Measurements from ENCODE around the gene PTMA. TPM values are rescaled to one million over a fixed set of nuclear protein-coding genes. Genes with fewer than 3 reads are reported as not detected.

Gene PTMA
- total and polyA plus RNA-seq, 9 of the 15 experiments (the other 6 are each of a cell fraction or from before 2014, with no cell fraction given), result 429 to 2,322 (median 1,578) TPM

- H3K9ac ChIP-seq (ENCODE audit: insufficient read depth in 1 of 2, low read depth in 2 of 2, low read length in 2 of 2), result no peak overlapping the region
- FAIRE-seq, result no peak
- TF ChIP-seq POLR3A (IDR thresholded peaks at IDR 0.05; ENCODE audit: borderline replicate concordance, extremely low read depth, insufficient read depth, insufficient read length) (no peak), KLF6 (CRISPR knock-in tag; IDR thresholded peaks at IDR 0.05; ENCODE audit: borderline replicate concordance) (no peak), MEIS2 (IDR thresholded peaks at IDR 0.05; ENCODE audit: partially characterized antibody) (no peak)
- DNase-seq (ENCODE audit: extremely low read depth in 1 of 4, low spot score in 3 of 4), result no peak
- H3K4me1 ChIP-seq (replicated peaks in 1 of 2; ENCODE audit: control insufficient read depth in 2 of 2, insufficient read depth in 2 of 2, low read length in 2 of 2), result no peaks in the 10 kb centered on the region; a peak in 1 of 5 replicates
- POLR2A ChIA-PET, result no interaction called here
- H3K9me3 ChIP-seq (replicated peaks; ENCODE audit: control insufficient read depth, insufficient read depth, low read depth, low read length), result no peaks in the 10 kb centered on the region
- H3K27ac ChIP-seq (ENCODE audit: extremely low read depth, low read depth, low read length), result no peak overlapping the region
- H3K4me2 ChIP-seq (ENCODE audit: insufficient read depth, low read length), result no peak overlapping the region
- H3K4me3 ChIP-seq, result no peak overlapping the region
- no peak for ATAC-seq
- no peaks in the 10 kb centered on the region for H3K79me2 ChIP-seq (ENCODE audit: control insufficient read depth, insufficient read depth, low read length)
- no peaks in the 10 kb centered on the region for H3K9me1 ChIP-seq (ENCODE audit: control insufficient read depth, insufficient read depth, low read length)
- BruUV-seq (replicated peaks), result no TSS peak
- in situ Hi-C loops (cut with MboI) (no loop called here), intact Hi-C loops (cut with micrococcal nuclease) (no loop called here)
- H3K27me3 ChIP-seq (ENCODE audit: control insufficient read depth in 2 of 2, insufficient read depth in 2 of 2, low read length in 2 of 2), result peaks cover 0 to 2% of the 10 kb centered on the region in 2 experiments; a peak in 3 of 5 replicates
- no peaks in the 10 kb centered on the region for H3K36me3 ChIP-seq (ENCODE audit: control insufficient read depth, insufficient read depth, low read length)
- CTCF ChIA-PET (ENCODE audit: low intra/inter-chr PET ratio), result no interaction called here
- H2AFZ ChIP-seq (ENCODE audit: low read depth, low read length), result no peak overlapping the region
- 7% methylated on average over 6 of the region's 7 CpGs for WGBS (ENCODE audit: insufficient coverage, low coverage, missing lambda C conversion rate)
- no peaks in the 10 kb centered on the region for H4K20me1 ChIP-seq (replicated peaks; ENCODE audit: control insufficient read depth, insufficient read depth, low read length)
These were observed 29.4 kb downstream of the PTMA start for GRCh38 chr2:231737761-231738160.

GRCh38 chr2:231743376-231744116, 35.2 kb downstream of the PTMA start:
- no peaks in the 10 kb centered on the region for H3K79me2 ChIP-seq (ENCODE audit: control insufficient read depth, insufficient read depth, low read length)
- H3K9ac ChIP-seq (ENCODE audit: insufficient read depth in 1 of 2, low read depth in 2 of 2, low read length in 2 of 2), result no peak overlapping the region
- H3K4me1 ChIP-seq (replicated peaks in 1 of 2; ENCODE audit: control insufficient read depth in 2 of 2, insufficient read depth in 2 of 2, low read length in 2 of 2), result no peaks in the 10 kb centered on the region
- H2AFZ ChIP-seq (ENCODE audit: low read depth, low read length), result no peak overlapping the region
- intact Hi-C loops (cut with micrococcal nuclease) (no loop called here), in situ Hi-C loops (cut with MboI) (no loop called here)
- H3K27ac ChIP-seq (ENCODE audit: extremely low read depth, low read depth, low read length), result no peak overlapping the region
- WGBS (ENCODE audit: insufficient coverage, low coverage, missing lambda C conversion rate), result 3% methylated on average over 8 of the region's 9 CpGs
- POLR2A ChIA-PET, result interaction anchor here (1.3 kb wide), 1 partner anchor 12 kb away, joined by 4 read pairs; no protein-coding TSS in a partner anchor
- DNase-seq (ENCODE audit: extremely low read depth in 1 of 4, low spot score in 3 of 4) (no peak), ATAC-seq (no peak), FAIRE-seq (no peak)
- H3K9me3 ChIP-seq (replicated peaks; ENCODE audit: control insufficient read depth, insufficient read depth, low read depth, low read length), result no peaks in the 10 kb centered on the region
- CTCF ChIA-PET (ENCODE audit: low intra/inter-chr PET ratio), result no interaction called here
- H3K27me3 ChIP-seq (ENCODE audit: control insufficient read depth in 2 of 2, insufficient read depth in 2 of 2, low read length in 2 of 2), result peaks cover 5 to 6% of the 10 kb centered on the region in 2 experiments; a peak in 4 of 5 replicates
- no TSS peak for BruUV-seq (replicated peaks)
- H3K9me1 ChIP-seq (ENCODE audit: control insufficient read depth, insufficient read depth, low read length), result no peaks in the 10 kb centered on the region
- no peaks in the 10 kb centered on the region; the same call in 1 of the 2 replicates for H4K20me1 ChIP-seq (replicated peaks; ENCODE audit: control insufficient read depth, insufficient read depth, low read length)
- H3K4me2 ChIP-seq (ENCODE audit: insufficient read depth, low read length), result no peak overlapping the region
- no peak overlapping the region for H3K4me3 ChIP-seq
- H3K36me3 ChIP-seq (ENCODE audit: control insufficient read depth, insufficient read depth, low read length), result no peaks in the 10 kb centered on the region
- TF ChIP-seq FOXA1 (IDR thresholded peaks at IDR 0.05; ENCODE audit: borderline replicate concordance), result no peak
- no peak for TF ChIP-seq NR2C2 (CRISPR knock-in tag; IDR thresholded peaks at IDR 0.05)
- no peak for TF ChIP-seq NR2C2 (tag; IDR thresholded peaks at IDR 0.05)
- no peak for TF ChIP-seq RCOR1 (IDR thresholded peaks at IDR 0.05; ENCODE audit: borderline replicate concordance in 1 of 2, low read depth in 2 of 2, low read length in 2 of 2)
- no peak for TF ChIP-seq ZNF592 (IDR thresholded peaks at IDR 0.05)
- no peak for TF ChIP-seq KAT2B (IDR thresholded peaks at IDR 0.05; ENCODE audit: low read depth, low read length)
- no peak for TF ChIP-seq C11orf30 (IDR thresholded peaks at IDR 0.05; ENCODE audit: low read depth)

All from K562 (cell line).